CD1c-positive myeloid dendritic cell (primary cell): ENCODE data around the gene FAF1.

ENCODE experiments used
- DNase-seq: peaks from one replicate; pipeline ENCODE4 v3.0.0-alpha.2; 2016; ENCODE audit errors: extremely low spot score

The FAF1 gene

DNA sequence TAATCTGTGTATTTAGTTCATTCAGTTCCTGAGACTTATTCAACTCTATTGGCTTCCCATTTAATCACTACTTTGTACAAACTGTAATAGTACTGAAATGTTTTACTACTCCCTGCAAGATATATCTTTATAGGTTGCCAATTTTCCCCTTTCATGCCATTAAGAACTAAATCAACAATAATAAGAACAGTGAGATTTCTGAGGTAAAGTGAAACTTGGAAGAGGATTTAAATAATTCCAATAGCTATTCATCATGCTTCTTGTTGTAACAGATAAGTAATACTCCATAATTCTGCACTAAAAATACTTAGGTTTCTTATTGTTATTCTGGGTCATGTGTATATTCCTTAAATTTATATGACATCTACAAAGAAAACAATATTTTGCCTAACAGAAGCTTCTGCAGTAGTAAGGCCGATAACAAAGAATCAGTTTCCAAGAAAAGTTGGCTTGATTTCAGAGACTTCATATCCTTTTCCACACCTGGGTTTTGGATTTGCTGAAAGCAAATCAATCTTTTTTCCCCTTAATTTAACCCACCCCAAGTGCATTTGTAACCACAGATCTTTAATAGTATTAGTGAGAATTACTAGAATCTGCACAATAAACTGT, 258.3 kb downstream of the FAF1 start:
- no peak for DNase-seq

DNA sequence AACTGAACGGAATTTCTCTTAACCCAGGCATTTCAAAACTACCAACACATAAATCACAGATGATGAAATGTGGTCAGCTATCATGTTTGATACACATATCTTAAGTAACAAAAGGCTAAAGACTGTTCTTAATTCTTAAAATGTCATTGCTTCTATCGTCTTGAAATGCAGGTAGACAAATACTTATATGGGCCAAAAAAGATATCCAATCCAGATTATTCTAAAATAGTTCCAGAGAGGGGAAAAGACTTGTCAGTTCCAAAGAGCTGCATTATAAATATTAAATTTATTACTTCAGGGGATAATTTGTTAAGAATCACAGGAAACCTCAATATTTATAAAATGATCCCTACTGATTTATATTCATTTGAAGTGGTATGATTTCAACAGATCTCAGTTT, 259.4 kb downstream of the FAF1 start:
- DNase-seq, result no peak

DNA sequence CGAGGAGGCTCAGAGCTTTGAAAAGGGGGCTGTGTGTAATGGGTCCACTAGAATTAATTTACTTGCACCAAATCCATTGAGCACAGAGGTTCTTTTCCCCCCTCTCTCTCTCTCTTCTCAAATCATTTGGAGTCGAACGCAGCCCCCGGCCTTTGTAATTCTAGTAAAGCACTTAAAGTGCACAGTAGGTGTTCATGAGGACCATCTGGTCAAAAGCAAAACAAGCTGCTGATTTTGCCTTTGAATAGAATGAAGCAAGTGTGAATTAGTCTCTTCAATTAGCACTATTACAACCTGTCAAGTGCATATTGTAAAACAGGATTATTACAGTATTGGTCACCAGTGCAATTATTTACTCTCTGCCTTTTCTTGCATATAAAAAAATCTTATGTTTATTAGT, 259.9 kb downstream of the FAF1 start:
- no peak for DNase-seq

DNA sequence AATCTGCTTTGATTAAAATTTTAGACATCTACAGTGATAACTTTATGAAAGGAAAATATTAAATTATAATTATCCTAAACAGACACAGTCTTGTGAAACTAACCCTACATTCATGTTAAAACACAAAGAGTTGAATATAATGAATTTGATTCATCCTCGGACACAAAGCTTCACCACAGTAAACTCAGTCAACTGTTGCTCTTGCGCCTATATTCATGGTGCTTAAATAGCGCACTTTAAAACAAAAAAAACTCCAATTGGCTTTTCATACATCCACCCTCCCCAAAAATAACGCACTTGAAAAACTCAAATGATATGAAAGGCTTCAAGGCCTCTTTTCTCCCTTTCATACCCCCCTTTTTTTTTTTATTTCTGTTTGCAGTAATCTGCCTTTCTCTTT, 260.3 kb downstream of the FAF1 start:
- DNase-seq, result no peak

DNA sequence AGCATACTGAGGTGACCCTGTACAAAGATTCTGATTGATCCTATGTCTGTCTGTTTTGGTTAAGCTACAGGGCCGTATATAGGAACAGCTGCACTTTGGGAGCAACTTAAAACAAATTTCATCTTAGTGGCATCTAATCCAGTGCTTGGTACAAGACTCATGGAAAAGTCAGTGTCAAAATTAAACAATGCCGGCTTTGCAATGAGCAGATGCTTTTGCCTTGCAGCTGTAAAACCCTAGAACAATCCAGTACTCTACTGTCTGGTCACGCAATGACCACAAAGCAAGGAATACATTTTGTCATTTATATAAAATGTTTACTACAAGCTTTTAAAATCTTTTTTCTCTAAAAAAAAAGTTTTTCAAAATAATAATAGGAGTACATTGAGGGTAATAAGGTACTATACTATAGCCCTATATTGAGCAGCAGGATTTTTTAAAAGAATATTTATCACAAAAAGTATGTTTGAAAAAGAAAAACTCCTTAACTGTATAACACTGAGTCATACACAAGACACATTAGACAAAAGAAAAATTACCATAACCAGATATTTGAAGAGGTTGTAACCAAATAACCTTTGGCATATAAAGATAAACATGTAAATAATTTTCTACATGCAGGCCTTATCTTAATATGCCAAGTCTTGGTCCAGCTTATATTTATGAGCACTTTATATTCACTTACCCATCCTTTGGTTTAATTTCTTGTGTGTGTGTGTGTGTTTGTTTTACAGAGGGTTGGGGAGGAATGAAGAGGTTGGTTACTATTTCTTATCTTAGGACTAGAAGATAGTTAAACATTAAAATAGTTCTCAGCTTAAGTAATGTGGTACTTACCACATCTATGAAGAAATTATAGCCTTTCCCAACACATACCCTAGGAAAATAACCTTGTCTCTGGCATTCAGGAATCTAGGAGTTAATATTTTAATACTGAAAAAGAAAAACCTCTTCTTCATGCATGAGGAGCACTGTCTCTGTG, 262.3 kb downstream of the FAF1 start:
- no peak for DNase-seq

DNA sequence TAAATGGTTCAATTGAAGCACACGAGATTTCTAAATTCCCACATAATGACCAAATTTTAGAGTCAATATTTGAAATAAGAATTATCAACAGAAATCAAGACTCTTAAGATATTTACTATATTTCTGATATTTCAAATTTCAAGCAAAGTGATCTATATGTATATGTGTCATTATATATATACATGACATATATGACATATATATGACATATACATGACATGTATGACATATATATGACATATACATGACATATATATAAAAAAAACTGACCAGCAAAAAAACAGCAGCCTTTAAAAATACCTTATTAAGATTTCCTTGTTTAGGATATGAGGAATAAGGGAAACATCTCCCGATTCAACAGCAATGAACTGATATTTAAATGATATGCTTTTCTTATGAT, 266.2 kb downstream of the FAF1 start:
- no peak for DNase-seq

DNA sequence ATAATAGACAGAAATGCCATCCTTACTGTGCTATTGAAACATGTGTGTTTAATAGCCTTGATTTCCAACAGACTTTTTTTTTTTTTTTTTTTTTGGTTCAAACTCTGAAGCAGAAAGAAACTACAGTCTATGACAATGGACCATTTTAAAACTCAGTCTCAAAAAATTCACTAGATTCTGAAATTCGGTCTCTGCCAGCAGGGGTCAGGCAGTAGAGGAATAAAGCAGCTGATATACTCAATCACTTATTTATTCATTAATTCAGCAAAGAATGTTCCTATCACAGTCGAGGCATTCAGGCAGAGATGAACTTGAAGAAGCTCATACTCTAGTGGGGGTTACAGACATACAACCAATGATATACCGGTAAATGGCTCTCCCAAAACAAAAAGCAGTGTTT, 275.9 kb downstream of the FAF1 start:
- no peak for DNase-seq

DNA sequence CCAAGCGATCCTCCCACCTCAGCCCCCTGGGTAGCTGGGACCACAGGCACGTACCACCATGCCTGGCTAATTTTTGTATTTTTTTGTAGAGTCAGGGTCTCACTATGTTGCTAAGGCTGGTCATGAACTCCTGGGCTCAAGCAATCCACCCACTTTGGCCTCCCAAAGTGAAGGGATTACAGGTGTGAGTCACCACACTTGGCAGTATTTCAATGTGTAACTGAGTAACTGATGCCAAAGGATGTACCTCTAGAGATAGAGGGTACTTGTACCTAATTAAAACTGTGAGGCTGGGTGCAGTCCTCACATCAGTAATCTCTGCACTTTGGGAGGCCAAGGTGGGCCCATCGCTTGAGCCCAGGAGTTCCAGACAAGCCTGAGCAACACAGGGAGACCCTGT, 278.1 kb downstream of the FAF1 start:
- DNase-seq, result no peak

DNA sequence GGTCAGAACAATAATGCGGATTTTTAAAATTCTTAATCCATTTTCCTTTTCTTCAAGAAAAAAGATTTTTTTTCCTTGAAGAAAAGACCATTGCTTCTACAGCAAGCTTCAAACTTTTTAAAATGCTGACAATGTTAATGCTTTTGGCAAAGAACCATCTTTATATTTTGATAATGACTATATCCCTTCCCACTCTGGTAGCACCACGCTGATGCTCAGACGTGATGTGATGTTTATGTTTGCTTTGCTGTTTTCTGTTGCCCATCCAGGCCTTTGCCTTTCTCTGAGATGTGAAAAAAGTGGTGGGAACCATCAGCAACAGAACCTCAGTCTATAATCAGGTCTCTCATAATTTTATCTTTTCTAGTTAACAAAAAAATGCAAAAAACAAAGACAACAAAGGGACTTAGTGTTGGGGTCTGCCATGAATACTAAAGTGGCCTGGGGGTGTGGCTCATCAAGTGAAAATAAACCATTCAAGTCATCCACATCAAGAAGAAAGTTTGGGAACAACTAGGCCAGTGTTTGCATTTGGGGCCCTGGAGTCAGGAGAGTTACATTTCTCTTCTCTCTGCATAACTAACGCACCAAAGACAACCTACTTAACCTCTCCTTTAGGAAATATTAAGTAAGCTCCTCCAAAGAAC, 292.2 kb downstream of the FAF1 start:
- DNase-seq, result no peak

DNA sequence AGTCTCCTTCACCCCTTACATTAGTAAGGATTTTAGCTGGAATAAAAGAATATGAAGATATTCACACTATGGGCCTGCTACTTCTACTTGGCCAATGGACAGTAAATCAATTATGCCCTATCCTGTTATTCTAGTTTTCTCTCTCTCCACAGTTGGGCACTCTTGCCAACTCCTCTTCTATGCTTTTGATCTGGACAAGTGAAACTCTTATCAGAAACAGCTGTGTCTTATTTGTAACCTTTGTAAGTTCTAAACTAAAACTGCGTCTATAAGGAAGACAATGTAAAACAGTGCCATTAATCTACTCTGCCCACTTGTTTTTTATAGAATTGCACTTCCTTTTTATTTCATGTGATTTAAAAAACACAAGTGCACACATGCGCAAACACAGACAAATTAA, 292.8 kb downstream of the FAF1 start:
- DNase-seq, result no peak

DNA sequence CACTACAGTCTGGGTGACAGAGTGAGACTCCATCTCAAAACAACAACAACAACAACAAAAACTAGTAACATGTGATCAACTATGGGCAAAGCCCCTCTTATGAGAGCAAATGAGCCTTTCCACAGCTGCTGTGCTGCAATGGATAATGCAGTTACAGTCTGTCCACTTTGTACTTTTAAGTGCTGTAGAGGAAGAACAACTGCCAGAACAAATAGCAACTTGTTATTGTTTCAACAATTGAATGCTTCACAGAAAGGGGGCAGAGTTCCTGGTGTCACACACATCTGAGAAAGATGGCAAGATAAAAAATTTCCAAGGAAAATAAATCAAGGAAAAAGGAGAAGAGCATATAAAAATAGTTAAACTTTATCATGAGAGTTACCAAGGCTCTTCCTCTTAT, 293.2 kb downstream of the FAF1 start:
- no peak for DNase-seq

DNA sequence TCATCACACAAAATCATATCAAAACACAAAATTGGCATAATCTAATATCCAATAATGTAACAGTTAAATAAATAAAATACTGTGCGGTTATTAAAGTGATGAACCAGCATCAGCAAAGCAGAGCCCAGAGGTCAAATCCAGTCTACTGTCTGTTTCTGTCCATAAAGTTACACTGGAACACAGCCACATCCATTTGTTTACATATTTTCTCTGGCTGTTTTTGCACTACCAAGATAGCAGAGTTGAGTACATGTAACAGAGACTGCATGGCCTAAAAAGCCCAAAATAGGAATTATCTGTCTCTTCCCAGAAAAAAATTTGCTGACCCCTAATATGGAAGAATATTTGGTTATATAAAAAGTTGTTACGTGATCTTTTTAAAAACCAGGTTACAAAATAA, 294.7 kb downstream of the FAF1 start:
- no peak for DNase-seq

DNA sequence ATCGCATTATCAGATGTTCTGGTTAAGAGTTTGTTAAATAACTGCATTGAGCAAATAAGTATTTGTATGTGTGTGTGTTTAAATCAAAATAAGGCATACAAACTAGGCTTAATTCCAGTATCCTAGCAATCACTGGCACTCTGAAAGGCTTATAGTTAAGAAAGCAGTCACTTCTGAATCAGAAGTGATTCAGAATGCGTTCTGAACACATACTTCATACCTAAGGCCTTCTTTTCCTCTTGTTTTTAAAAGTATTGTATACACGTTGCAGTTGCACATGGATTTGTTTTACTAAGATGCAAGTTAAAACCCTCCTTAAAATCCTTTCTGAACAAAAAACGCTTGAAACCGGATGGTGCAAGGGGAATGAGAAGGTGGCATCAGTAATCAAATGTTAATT, 298.4 kb downstream of the FAF1 start:
- DNase-seq, result no peak

DNA sequence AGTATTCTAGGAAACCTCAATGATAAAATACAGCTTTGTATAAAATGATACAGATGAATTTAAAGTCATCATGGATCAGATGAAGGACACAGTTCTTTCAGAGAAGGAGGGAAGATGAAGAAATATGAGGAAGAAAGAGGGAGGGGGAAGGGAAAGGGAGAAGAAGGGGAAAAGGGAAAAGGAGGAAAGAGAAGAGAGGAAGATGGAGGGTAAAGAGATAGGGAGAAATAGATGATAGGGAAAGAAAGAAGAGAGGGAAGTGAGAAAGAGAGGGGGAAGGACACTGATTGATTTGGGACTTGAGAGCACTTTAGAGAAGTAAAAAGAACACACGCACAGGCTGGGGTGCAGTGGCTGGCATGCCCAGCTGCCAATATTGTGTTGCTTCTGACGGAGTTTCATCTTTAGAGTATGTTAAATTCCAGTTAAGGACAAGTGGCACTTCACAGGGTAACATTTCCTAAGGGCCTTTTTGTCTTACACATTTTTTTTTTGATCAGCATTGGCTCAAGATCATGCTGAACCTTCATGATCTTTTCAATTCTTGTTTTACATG, 300.9 kb downstream of the FAF1 start:
- DNase-seq, result no peak

DNA sequence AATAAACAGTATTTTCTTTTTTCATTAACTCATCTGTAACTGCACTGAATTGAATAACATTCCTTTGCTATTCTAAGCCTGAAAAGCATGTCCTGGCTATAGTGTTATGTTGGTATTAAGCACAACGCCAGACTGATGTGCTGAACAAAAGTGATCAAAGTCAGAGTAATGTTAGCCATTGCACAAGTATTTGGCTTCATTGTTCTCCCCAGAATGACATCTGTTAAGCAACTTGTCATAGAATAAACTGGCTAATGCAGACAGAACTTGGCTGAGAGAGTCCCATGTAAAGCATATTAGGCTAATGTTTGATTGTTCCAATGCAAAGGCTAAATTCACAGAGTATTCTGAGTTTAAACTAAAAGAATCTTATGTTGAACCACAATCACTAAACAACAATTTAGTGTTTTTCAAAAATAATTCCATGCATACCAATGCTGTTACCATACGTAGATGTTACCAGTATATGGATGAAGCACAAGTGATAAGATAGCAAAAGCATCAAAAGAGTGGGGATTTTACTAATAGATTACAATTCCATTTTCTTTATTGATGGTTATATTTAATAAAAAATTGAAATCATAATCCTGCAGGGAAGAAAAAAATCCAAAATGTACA, 301.5 kb downstream of the FAF1 start:
- DNase-seq, result no peak

DNA sequence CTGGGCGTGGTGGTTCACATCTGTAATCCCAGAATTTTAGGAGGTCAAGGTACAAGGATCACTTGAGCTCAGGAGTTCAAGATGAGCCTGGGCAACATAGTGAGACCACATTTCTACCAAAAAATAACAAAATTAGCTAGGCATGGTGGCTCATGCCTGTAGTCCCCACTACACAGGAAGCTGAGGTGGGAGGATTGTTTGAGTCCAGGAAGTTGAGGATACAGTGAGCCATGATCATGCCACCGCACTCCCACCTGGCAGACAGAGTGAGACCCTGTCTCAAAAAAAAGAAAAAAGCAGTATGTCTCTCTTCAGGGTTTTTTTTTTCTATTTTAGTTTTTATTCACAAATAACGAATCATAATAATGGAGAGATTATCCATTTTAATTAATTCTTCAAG, 303.1 kb downstream of the FAF1 start:
- DNase-seq, result no peak

DNA sequence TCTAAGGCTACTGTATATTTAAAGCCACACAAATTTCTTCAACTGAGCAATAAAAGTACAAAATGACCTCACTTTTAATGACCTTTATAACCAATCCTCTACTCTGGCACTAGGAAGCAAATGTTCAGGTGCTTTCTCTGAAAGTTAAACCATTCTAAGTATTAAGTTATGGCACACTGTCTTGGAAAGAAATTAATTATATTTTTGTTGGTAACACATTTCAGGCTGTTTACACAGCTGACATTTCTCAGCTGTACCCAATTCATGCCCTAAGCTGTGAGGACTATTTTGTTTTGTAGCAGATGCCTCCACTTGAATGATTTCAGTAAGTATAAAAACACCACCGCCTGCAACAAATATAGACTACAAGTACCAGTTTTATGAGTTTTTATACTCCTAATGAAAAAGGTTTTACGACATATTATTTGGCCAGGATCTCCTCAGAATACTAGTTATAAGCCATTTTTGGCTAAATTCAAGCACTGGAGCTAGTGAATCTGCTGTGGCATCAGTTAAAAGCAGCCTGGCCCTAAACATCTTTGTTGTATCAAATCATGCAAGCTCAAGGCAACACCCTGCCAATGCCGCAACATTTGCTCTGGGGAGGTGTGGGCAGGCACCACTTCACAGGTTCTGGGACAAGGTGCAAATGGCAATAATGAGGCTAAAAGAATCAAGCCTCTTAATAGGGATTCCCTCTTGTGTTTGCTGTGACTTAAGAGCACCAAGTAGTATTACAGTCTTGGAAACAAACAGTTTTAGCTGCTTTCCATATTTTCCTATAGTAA, 308.4 kb downstream of the FAF1 start:
- DNase-seq, result no peak

DNA sequence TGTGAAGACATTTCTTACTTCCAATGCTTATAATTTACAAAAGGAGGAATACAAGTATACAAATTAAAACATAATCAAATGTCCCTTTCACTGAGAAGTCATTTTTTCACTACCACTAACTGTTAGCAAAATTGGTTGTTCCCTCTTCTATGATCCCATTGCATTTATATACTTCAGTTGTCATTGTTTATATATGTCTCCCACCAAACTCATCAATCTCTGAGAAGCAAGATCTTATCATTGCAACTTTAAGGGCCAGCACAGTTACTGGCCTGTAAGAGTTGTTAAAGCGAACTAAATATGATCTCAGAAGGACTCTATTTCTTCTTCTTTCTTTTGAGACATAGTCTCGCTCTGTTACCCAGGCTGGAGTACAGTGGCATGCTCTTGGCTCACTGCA, 313.5 kb downstream of the FAF1 start:
- DNase-seq, result no peak

DNA sequence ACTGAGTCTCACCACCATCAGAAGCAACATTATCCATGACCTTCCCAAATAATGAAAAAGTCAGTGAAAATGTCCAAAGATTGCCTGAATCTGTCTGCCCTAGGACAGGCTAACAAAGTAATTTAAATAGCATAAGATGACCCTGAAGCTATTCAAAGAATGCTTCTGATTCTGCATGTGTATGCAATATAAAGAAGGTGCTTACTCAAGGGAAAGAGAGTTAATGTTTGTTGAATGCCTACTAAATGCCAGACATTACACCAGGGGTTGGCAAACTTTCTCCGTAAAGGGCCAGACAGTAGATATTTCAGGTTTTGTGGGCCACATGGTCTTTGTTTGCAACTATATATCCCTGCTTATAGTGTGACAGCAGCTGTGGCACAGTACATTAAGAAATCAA, 314.9 kb downstream of the FAF1 start:
- no peak for DNase-seq

DNA sequence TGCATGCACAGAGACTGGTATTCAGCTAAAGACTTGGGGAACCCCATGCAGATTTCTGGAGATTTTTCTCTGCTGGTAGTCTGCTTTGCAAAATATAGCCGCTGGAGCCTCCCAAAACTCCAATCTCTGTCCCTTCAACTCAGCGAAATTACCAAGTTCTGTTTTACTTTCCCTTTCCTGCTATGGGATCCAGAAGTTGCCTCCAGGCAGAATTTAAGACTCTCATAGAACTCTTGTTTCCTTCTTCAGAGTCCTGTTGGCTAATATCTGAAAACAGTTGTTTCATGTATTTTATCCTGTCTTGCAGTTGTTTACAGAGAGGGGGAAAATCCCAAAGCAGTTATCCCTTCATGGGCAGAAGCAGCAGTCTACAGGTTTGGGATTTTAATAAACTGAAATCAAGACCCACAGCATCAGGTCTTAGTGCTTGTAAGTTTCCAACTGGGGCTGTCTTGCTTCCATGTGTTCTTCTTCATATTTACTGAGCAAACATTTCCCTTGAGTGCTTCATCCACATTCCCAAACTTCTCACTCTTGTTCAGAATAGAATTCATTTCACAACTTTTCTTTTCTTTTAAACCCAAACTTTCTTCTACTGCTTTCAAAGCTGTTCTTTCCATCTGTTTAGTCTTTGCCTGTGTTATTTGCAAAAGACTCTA, 315.5 kb downstream of the FAF1 start:
- DNase-seq, result no peak

DNA sequence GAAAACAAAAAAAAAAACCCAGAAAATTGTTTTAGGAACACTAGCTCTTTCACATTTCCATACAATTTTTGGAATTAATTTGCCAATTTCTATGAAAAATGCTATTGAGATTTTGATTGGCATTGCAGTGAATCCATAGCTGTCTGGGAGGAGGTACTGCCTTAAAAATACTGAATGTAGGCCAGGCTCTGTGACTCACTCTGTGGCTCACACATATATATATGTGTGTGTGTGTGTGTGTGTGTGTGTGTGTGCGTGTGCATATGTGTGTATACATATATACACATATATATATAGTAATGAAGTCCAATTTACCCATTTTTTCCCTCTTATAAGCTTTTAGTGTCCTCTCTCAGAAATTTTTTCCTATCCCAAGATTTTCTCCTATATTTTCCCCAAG, 322.6 kb downstream of the FAF1 start:
- DNase-seq, result no peak
